Measurements from ENCODE around the gene CYP24A1. TPM values are rescaled to one million over a fixed set of nuclear protein-coding genes. Genes with fewer than 3 reads are reported as not detected.
A peak's percentile ranks its signal among the peaks of the same experiment; 100 is the strongest.

The CYP24A1 gene
- polyA plus RNA-seq, 4 donors, result 0.15 to 4.0 (median 1.7) TPM

GRCh38 chr20:54204063-54204462 lies 30.3 kb upstream of the CYP24A1 start:
- no peak for DNase-seq (ENCODE audit: low read depth in 4 of 4, low spot score in 3 of 4)

- no peak for DNase-seq (ENCODE audit: low read depth in 4 of 4, low spot score in 3 of 4)
These were observed 29.5 kb upstream of the CYP24A1 start for GRCh38 chr20:54203281-54203680.

GRCh38 chr20:54201268-54201846 lies 27.6 kb upstream of the CYP24A1 start:
- no peak for DNase-seq (ENCODE audit: low read depth in 4 of 4, low spot score in 3 of 4)

DNA sequence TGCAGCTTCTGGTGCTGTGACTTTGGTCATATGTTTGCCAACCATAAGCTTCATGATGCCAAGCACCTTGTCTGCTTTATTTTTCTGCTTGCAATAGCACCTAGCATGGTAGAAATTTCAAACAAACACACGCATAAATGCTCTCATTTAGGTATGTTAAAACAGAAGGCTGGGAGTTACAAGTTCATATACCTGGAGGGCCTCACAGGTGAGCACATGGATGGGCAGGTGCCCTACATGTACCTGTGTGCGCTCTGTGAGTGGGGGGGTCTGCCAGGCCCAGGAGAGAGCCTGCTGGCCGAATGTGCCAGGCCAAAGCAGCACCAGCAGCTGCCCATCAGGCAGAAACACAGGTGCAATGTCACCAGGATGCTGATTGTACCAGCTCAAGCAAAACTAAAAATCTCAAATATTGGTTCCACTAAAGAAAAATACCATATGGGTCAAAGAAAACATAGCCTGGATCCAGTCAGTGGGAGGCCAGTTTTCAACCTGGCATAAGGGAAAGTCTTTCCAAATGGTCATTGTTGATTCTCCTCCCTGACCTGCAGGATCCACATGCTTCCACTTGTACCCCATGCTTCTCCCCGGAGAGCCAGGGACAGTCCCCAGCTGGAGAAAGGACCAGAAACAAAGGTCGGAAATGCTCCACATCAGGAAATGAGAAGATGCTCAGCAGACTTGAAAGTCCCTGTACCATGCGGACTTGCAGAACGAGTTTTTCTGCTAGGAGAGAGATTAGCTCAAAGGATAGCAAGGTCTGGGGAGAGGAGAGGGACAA lies 26.9 kb upstream of the CYP24A1 start:
- no peak for DNase-seq (ENCODE audit: low read depth in 4 of 4, low spot score in 3 of 4)

DNA sequence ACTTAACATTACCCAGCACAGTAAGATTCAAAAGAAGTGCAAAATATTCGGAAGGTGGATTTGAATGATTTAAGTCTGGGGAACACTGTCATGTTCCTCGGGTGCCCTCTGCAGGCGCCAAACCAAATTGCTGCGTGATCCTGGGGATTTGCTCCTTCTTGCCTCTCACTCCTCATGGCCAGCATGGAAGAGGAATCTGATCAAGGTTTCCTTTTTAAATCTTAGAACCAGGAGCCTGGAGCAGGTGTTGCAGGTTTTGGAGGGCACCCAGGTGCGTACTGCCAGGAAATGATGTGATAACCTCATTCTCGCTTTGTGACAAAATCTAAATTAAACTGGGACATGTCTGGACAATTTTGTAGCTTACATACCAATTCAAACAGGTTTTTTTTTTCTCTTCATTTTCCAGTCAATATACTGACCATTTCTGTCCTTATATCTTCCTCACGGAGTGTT lies 26.0 kb upstream of the CYP24A1 start:
- peak in 3 of 4 donors; percentile 41 to 45 (median 44) for DNase-seq (ENCODE audit: low read depth in 4 of 4, low spot score in 3 of 4)

- no peak for DNase-seq (ENCODE audit: low read depth in 4 of 4, low spot score in 3 of 4)
These were observed 25.5 kb upstream of the CYP24A1 start for GRCh38 chr20:54199283-54199682.

DNA sequence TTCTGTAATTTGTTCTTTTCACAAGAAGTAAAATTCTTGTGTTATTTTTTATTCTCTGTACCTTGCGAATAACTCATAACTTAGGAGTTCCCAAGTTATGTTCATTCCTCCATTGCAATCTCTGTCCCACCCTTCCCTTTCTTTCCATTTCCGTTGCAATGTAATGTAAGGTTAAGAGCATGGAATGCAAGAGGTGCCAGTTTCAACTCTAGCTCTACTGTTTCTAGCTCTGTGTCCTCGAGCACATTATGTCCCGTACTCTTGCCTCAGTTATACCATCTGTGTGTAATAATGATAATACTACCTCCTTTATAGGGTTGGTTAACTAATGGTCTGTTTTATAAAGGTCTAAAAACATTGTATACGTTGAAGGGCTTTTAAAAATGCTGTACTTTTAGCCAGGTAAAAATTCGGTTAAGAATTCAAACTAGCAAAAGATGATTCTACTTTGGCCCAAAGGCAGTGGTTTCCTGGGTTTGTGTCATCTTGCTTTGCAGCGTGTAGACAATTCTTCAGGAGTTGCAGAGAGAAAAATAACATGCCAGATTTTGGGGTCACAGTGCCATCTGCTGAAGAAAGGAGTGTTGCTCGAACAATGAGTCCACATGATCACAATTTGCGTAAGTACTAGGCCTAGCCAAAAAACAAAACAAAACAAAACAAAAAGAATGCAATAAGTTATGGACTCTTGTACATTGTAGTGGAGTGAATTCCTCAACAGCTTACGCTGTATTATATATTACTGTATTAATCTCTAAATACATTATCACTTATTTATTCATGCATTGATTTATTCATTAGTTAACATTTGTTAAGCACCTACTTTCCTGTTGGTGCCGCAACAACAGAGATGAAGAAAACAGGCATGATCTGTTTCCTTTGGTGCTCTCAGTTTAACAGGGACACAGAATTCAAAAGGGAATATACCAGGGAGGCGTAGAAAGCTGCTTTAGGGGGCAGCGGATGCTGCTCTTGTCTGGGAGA lies 24.1 kb upstream of the CYP24A1 start:
- no peak for DNase-seq (ENCODE audit: low read depth in 4 of 4, low spot score in 3 of 4)

DNA sequence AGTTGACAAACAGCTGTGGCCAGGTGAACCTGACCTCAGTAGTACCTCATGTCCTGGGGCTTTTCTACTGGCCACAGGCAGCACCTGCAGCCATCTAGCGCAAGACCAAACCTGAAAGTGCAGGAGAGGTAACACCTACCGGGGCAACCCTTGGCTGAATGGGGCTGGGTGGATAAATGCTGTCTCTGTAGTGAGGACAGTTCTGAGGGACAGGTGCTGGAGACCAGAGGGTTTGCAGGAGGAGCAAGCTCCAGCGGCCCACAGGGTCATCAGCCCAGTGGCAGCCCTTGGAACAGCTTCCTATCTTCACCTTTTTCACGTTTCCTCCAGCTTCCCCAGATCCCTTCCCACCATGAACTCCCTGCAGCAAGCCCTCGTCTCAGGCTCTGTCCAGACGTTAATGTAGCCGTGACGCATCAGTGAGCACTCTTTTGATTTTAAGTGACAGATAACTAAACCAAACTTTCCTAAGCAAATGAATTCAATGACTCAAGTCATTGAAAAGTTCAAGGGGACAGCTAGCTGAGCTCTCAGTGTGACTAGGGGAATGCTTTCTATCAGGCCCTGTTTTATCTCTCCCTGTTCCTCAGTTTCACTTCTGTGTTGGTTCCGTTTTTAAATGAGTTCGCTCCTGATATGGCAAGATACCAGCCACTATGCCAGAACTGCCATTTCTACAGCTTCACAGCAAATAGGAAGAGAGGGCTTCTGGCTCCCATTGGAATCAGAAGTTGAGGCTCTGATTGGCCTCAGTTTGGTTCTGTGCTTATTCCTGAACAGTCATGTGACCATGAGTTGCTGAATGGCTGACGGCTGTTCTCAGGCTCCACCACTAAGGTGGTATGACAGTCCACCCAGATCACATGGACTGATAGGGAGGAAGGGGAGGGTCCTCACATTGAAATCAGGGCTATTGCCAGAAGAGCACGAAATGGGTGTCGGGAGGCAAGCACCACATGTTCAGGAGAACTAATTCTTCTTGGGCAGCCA lies 22.0 kb upstream of the CYP24A1 start:
- no peak for DNase-seq (ENCODE audit: low read depth in 4 of 4, low spot score in 3 of 4)

GRCh38 chr20:54194724-54195438 lies 21.1 kb upstream of the CYP24A1 start:
- no peak for DNase-seq (ENCODE audit: low read depth in 4 of 4, low spot score in 3 of 4)

DNA sequence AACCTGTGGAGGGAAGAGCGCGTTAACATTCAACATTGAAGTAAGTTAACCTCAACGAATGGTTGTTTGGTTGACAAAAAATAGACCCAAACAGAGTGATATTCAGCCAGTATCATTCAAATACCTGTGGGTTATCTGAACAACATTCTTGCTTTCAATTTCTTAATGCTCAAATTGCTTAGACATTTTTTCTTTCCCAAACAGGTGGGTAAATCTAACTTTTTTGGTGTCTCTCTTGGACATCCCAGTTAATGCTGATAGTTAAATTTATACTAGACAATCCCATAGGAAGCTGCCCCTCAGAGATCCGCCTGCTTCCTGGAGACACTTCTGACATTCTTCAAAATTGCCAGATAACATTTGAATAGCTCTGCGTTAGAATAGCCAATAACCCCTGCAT lies 20.0 kb upstream of the CYP24A1 start:
- DNase-seq (ENCODE audit: low read depth in 4 of 4, low spot score in 3 of 4), result no peak

- DNase-seq (ENCODE audit: low read depth in 4 of 4, low spot score in 3 of 4), result no peak
These were observed 16.4 kb upstream of the CYP24A1 start for GRCh38 chr20:54190217-54190616.

DNA sequence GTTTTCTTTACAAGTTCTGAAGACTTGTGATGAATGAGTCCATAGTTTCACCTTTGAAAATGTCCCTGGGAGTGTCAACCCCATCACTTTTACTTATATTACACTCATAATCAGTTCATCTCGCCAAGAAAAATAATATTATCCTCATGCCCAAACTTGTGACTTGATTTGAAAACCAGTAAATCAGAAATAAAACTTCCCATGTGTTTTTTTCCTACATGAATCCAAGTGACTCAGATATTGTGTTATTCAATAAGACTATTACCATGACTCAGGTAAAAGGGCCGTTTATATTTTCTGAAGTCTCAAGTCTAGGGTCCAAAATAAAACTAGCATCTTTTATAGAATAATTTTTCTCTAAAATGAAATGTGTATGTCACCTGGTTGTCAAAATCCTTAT lies 15.8 kb upstream of the CYP24A1 start:
- DNase-seq (ENCODE audit: low read depth in 4 of 4, low spot score in 3 of 4), result no peak

- no peak for DNase-seq (ENCODE audit: low read depth in 4 of 4, low spot score in 3 of 4)
These were observed 14.5 kb upstream of the CYP24A1 start for GRCh38 chr20:54188132-54188849.

- DNase-seq (ENCODE audit: low read depth in 4 of 4, low spot score in 3 of 4), result no peak
These were observed 11.3 kb upstream of the CYP24A1 start for GRCh38 chr20:54184904-54185626.

GRCh38 chr20:54184071-54184470 lies 10.3 kb upstream of the CYP24A1 start:
- DNase-seq (ENCODE audit: low read depth in 4 of 4, low spot score in 3 of 4), result no peak

DNA sequence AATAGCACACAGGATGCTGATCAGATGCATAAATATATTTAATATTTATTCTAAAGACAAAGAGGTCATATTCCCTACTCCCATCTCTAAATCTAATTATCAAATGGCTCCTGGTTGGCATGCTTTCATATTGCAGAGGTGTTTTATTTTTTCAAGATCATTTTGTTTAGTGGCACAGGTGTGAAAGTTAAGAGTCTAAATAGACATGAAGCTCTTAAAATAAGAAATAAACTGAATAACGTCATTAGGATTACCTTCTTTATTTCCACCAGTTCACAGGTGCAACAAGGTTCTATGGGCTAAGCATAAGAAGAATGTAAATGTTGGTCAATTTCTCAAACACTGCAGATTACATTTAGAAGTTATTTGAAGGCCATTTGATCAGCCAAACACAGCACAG lies 7.1 kb upstream of the CYP24A1 start:
- no peak for DNase-seq (ENCODE audit: low read depth in 4 of 4, low spot score in 3 of 4)

DNA sequence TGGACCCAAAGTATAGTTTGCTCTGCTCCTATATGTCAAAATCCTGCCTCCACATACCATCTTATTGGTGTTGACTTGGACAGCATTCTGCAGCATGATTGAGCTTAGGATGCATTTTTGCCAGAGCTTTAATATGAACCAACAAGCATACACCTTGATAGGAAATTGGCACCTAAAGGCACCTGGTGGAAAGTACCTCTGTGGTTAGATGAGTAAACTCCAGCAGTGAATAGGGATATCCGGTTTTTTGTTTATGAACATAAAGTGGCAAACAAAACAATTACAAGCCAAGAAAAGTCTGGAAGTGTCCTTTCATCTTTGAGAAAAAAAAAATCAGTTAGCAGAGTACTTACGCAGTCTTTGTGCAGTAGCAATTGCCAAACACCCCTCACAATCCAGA lies 6.2 kb upstream of the CYP24A1 start:
- DNase-seq (ENCODE audit: low read depth in 4 of 4, low spot score in 3 of 4), result no peak

- no peak for DNase-seq (ENCODE audit: low read depth in 4 of 4, low spot score in 3 of 4)
These were observed 4.5 kb upstream of the CYP24A1 start for GRCh38 chr20:54178256-54178655.

Data from left renal pelvis (tissue), 4 donors.